ENCODE results near the gene ATRAID.

Gene ATRAID

GRCh38 chr2:27251766-27252165 is 39.9 kb downstream of the ATRAID start:
- DNase-seq = no peak

GRCh38 chr2:27255187-27255586 is 43.3 kb downstream of the ATRAID start:
- DNase-seq = no peak

- DNase-seq = no peak
Measured at GRCh38 chr2:27255660-27256059, 43.8 kb downstream of the ATRAID start.

GRCh38 chr2:27256855-27257454 is 45.1 kb downstream of the ATRAID start:
- no peak for DNase-seq

- DNase-seq = no peak
Measured at GRCh38 chr2:27258051-27258450, 46.2 kb downstream of the ATRAID start.

GRCh38 chr2:27261241-27261925 is 49.5 kb downstream of the ATRAID start:
- no peak for DNase-seq

DNA sequence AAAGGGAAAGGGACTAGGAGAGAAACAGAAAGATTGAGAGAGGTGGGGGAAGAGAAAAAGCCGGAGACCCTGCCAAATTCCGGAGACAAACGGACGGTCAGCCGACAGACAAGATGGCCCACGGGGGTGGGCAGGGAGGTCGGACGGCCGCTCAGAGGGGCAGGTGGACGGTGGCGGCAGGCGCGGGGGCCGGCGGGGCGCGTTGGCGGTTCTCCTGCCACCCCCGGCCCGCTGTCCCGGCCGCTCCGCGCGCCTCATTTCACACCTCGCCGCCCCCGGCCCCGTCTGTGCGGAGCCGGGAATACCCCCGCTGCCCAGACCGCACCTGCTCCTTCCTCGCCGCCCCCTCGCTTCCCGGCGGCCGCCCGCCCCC is 50.1 kb downstream of the ATRAID start:
- DNase-seq = no peak

DNA sequence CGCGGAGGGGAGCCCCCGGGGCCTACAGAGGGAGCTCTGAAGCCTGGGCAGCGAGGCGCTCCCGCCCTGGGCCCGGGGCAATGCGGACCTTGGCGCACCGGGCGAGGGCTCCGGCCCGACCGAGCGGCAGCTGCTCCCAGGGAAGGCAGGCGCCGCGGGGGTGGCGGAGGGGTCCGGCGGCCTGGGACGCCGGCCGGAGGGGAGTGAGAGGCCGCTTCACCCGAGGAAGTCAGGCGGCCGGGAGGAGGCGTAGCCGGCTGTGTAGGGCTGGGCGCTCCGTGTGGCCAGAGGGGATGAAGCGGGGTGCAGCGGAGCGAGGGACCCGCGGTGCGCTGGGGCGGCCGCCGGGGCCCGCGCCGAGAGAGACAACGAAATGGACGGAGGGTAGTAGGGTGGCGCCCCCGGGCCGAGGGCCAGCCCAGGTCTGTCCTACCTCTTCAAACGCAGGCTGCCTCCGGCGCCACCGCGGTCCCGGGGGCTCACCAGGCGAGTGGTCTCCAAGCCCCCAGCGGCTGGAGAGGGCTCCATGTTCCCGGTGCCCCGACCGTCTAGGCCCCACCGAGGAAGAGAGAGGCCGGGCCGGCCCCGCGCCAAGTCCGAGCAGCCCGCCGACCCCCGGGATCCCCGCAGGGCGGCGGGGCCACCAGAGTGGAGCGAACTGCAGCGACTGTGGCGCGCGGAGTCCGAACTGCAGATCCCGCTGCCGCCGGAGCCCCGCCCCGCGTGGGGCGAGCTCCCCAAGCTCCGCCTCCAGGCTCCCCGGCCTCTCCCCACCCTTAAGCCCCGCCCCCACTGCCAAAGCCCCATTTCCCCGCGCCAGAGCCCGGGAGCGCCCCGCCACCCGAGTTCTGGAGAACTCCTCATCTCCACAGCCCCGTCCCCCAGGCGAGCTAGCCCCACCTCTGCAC is 50.8 kb downstream of the ATRAID start, which contains the start of gene SLC30A3:
TSS of gene SLC30A3 (minus strand) at position 669 of the 908 bp plus-strand sequence. CDS start at position 528, 141 bp downstream.
- DNase-seq = peak; percentile 56

- DNase-seq = no peak
Measured at GRCh38 chr2:27263287-27264252, 51.7 kb downstream of the ATRAID start.

DNA sequence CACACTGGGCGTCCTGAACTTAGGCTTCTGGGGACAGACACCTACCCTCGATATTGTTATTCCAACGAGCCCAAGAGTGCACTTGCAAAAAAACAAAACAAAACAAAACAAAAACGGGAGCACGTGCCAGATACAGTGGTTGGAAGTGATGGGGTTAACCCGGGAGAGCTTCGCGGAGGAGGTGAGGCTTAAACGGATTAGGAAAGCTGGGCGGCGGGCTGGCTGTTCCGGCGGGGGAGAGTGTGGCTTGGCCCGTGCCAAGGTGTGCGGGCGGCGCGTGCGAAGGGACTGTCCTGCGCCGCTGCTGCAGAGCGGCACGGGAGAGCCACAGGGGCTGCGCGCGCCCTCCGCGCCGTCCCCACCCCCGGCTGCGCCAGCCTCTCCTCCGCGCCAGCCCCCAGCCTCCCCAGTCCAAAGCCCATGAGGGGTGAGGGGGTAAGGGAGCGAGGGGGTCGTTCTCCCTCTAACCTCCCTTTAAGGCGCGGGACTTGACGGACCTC is 52.5 kb downstream of the ATRAID start:
- no peak for DNase-seq

DNA sequence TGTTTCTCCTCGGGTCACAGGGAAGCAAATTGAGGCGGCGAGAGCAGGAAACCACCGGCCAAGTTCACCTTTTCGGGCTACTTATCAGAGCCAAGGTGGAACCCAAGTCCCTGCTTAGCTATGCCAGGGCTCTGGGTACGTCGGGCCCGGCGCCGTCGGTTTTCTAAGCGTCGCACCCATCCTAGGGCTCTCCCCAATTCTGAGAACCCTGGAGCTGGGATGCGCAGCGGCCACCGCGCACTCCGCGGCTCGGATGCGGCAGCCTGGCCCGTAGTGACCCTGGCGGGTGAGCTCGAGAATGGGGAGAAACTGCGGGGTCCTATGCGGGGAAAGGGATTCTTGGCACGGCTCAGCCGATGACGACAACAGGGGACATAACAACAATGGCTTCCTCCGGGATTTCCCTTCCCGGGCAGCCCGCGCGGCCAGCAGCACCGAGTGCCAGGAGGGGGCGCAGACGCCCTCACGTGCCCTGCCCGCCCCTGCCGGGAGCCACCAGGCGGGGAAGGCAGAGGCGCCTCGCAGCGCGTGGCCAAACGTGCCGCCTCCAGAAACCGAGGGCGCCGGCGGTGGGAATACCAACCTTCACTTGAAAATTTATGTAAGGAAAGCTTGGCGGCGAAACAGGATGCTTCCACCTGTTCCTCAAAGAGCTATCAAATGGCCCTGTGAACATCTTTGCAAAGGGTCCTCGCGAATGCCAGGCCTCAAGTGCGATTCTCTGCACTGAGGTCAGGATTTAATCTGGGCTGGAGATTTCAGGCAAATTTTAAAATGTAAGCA is 53.1 kb downstream of the ATRAID start:
- peak; percentile 60 for DNase-seq

DNA sequence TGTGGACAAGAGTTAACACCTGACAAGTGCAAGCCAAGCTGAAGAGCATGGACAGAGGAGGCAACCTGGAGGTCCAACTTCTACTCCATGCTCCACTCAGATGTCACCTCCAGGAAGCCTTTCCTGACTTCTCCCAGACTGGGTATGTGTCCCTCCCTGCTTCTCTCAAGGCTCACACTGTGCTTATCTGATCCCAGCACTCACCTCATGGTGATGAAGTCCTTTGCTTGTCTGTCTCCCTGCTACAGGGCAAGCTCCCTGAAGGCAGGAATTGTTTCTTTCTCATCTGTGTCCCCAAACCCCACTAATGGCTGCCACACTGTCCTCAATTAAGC is 53.7 kb downstream of the ATRAID start:
- DNase-seq = no peak
